ENCODE results near the gene IQUB. TPM values are rescaled to one million over a fixed set of nuclear protein-coding genes. Genes with fewer than 3 reads are reported as not detected.
A peak's percentile ranks its signal among the peaks of the same experiment; 100 is the strongest.

The IQUB gene
- total RNA-seq (1 to 10 TPM in 1 of 7 donors, under 1 TPM in 6; 0.16 to 1.0 (median 0.43) TPM), polyA plus RNA-seq (under 1 TPM; 0.05 to 0.07 (median 0.06) TPM)
- long read RNA-seq, donor 1 = 0 reads
- long read RNA-seq, donor 2 = 0 reads

DNA sequence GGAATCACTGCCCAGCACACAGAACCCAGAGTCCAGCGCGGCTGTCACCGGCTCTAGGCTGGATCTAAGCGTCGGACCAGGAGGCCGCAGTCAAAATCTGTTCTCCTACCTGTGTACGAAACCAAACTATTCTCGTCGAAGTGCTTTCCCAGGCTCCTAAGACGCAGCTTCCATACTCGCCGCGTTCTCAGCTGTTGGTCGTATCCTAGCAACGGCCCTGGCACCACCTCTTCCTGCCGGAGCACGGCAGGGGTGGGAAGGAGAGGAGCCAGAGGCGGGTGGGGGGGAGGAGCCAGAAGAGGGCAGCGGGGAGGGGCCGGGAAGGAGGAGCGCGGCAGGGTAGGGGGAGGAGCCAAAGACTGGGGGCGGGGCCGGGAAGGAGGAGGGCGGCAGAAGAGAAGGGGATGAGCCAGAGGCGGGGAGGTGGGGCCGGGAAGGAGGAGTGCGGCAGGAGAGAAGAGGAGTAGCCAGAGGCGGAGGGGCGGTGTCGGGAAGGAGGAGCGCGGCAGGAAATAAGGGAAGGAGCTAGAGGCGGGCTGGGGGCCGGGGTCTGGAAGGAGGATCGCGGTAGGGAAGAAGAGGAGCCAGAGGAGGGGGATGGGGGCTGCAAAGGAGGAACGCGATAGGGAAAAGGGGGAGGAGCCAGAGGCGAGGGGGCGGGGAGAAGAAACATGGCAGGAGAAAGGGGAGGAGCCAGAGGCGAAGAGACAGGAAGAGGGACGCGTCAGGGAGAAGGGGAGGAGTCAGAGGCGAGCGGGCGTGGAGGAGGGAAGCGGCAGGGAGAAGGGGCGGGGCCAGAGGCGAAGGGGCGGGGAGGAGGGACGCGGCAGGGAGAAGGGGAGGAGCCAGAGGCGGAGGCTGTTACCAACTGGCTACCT is at the start of gene IQUB:
IQUB (minus strand) TSS at position 213 of the 878 bp plus-strand sequence. CDS start 22,255 bp downstream, outside the sequence.
- H3K9me3 ChIP-seq = no peaks in the 10 kb centered on the region
- TF ChIP-seq POLR2AphosphoS5 (IDR thresholded peaks at IDR 0.05) = peak; percentile 61 to 74 (median 67)
- TF ChIP-seq CTCF (IDR thresholded peaks at IDR 0.05 in 8 of 11, conservative IDR thresholded peaks at IDR 0.05 in 3 of 11) = peak in 1 of 11 experiments; percentile 7
- no peak for TF ChIP-seq POLR2A (IDR thresholded peaks at IDR 0.05)
- peaks cover 0 to 44% (median 0%) of the 10 kb centered on the region in 7 donors for H3K27me3 ChIP-seq (replicated peaks in 1 of 7)
- WGBS, 5 donors = 1 to 2% (median 1%) methylated on average over 54 of the region's 54 CpGs
- H3K36me3 ChIP-seq = peaks cover 0 to under 1% (median 0%) of the 10 kb centered on the region in 6 donors
- peaks cover 3 to 41% (median 21%) of the 10 kb centered on the region in 6 donors for H3K4me1 ChIP-seq
- intact Hi-C loops (cut with DNase I; ENCODE audit: low total_unique reads) = no loop called here
- H3K27ac ChIP-seq = peak within 1 kb of the TSS; percentile 48 to 91 (median 85)
- H3K4me3 ChIP-seq = peak within 1 kb of the TSS; percentile 51 to 79 (median 60)
- DNase-seq = peak; percentile 98

DNA sequence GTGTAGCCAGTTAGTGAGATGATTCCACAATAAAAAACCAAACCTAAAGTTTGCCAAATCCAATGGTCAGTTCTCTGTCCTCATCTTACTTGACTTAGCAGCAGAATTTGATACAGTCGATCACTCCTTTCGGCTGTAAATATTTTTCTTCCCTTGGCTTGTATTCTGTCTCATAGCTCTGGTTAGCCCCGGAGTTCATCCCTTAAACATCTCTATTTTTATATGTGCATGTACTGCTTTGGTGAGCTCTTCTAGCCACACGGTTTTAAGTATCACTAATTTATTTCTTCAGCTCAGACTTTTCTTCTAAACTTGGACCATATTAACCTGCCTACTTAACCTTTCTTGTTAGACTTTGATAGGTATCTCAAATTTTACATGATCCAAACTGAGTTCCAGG is 49.4 kb upstream of the IQUB start:
- intact Hi-C loops (cut with DNase I; ENCODE audit: low total_unique reads) = no loop called here
- no peak overlapping the region for H3K4me3 ChIP-seq
- WGBS, 5 donors = 85 to 95% (median 90%) methylated on average over 4 of the region's 4 CpGs
- H3K27me3 ChIP-seq (replicated peaks in 1 of 7) = peaks cover 0 to 13% (median 0%) of the 10 kb centered on the region in 7 donors
- H3K27ac ChIP-seq = no peak overlapping the region
- DNase-seq = no peak
- H3K36me3 ChIP-seq = no peaks in the 10 kb centered on the region
- no peaks in the 10 kb centered on the region for H3K9me3 ChIP-seq
- H3K4me1 ChIP-seq = no peaks in the 10 kb centered on the region
- TF ChIP-seq CTCF (IDR thresholded peaks at IDR 0.05 in 8 of 11, conservative IDR thresholded peaks at IDR 0.05 in 3 of 11) (no peak), POLR2AphosphoS5 (IDR thresholded peaks at IDR 0.05) (no peak), POLR2A (IDR thresholded peaks at IDR 0.05) (no peak)

DNA sequence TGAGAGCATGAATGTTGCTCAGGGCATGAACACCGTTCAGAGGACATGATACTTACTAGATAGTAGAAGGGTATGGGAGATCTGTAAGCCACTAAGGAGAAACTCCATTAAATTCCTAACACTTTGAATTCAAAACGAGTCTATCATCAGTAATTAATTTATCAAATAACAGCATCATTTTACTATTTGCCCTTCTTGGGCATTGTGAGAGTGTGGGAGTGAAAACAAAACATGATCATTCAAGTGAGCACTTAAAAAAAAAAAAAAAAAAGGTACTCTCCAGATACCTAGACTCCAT is 46.7 kb upstream of the IQUB start:
- intact Hi-C loops (cut with DNase I; ENCODE audit: low total_unique reads) = no loop called here
- Histone ChIP-seq H3K27ac (no peak overlapping the region), H3K27me3 (replicated peaks in 1 of 7) (peaks cover 0 to 13% (median 0%) of the 10 kb centered on the region in 7 donors), H3K4me3 (no peak overlapping the region), H3K4me1 (no peaks in the 10 kb centered on the region), H3K36me3 (no peaks in the 10 kb centered on the region), H3K9me3 (no peaks in the 10 kb centered on the region)
- no peak for DNase-seq
- WGBS, 5 donors = 21 to 47% (median 30%) methylated on average over 2 of the region's 2 CpGs
- no peak for TF ChIP-seq POLR2A (IDR thresholded peaks at IDR 0.05)
- TF ChIP-seq POLR2AphosphoS5 (IDR thresholded peaks at IDR 0.05) = no peak
- no peak for TF ChIP-seq CTCF (IDR thresholded peaks at IDR 0.05 in 8 of 11, conservative IDR thresholded peaks at IDR 0.05 in 3 of 11)

All from spleen (tissue), 13 donors.